Measurements from ENCODE around the gene RAMP1. TPM values are rescaled to one million over a fixed set of nuclear protein-coding genes. Genes with fewer than 3 reads are reported as not detected.

The RAMP1 gene
- total RNA-seq, 6 experiments from 2014 or later = 0.38 to 1.3 (median 0.48) TPM; not detected in 1

DNA sequence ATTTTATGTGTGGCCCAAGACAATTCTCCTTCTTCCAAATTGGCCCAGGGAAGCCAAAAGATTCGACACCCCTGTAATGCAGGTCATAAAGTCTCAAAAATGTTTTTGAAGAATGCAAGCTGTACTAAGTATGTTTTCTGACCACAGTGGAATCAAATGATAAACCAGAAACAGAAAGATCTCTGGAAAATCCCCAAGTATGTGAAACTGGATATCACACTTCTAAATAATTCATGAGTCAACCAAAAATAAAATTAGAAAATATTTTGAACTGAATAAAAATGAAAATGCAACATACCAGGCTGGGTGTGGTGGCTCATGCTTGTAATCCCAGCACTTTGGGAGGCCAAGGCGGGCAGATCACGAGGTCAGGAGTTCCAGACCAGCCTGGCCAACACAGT lies 73.3 kb downstream of the RAMP1 start:
- TF ChIP-seq, protein P1, sequence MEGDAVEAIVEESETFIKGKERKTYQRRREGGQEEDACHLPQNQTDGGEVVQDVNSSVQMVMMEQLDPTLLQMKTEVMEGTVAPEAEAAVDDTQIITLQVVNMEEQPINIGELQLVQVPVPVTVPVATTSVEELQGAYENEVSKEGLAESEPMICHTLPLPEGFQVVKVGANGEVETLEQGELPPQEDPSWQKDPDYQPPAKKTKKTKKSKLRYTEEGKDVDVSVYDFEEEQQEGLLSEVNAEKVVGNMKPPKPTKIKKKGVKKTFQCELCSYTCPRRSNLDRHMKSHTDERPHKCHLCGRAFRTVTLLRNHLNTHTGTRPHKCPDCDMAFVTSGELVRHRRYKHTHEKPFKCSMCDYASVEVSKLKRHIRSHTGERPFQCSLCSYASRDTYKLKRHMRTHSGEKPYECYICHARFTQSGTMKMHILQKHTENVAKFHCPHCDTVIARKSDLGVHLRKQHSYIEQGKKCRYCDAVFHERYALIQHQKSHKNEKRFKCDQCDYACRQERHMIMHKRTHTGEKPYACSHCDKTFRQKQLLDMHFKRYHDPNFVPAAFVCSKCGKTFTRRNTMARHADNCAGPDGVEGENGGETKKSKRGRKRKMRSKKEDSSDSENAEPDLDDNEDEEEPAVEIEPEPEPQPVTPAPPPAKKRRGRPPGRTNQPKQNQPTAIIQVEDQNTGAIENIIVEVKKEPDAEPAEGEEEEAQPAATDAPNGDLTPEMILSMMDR (IDR thresholded peaks at IDR 0.05) = no peak
- peaks cover 9% of the 10 kb centered on the region for H3K9me3 Mint-ChIP-seq
- H3K36me3 Mint-ChIP-seq (ENCODE audit: low read depth) = peaks cover 8% of the 10 kb centered on the region; the same call in 1 of the 2 replicates
- H3K27ac Mint-ChIP-seq = peak overlapping the region; percentile 13; the same call in 1 of the 2 replicates
- peaks cover 16% of the 10 kb centered on the region for H3K27me3 Mint-ChIP-seq (ENCODE audit: insufficient read depth)
- H3K4me1 Mint-ChIP-seq (ENCODE audit: low read depth) = peaks cover 31% of the 10 kb centered on the region
- peak; percentile 82 for DNase-seq
- H3K4me3 Mint-ChIP-seq = no peak overlapping the region

GRCh38 chr2:237934186-237934585 lies 74.8 kb downstream of the RAMP1 start:
- H3K36me3 Mint-ChIP-seq (ENCODE audit: low read depth) = peaks cover 8% of the 10 kb centered on the region; the same call in 1 of the 2 replicates
- no peak overlapping the region for H3K27ac Mint-ChIP-seq
- TF ChIP-seq, protein P1 (IDR thresholded peaks at IDR 0.05) = no peak
- H3K27me3 Mint-ChIP-seq (ENCODE audit: insufficient read depth) = peaks cover 12% of the 10 kb centered on the region
- DNase-seq = no peak
- peaks cover 34% of the 10 kb centered on the region for H3K4me1 Mint-ChIP-seq (ENCODE audit: low read depth)
- peaks cover 9% of the 10 kb centered on the region for H3K9me3 Mint-ChIP-seq
- no peak overlapping the region for H3K4me3 Mint-ChIP-seq

DNA sequence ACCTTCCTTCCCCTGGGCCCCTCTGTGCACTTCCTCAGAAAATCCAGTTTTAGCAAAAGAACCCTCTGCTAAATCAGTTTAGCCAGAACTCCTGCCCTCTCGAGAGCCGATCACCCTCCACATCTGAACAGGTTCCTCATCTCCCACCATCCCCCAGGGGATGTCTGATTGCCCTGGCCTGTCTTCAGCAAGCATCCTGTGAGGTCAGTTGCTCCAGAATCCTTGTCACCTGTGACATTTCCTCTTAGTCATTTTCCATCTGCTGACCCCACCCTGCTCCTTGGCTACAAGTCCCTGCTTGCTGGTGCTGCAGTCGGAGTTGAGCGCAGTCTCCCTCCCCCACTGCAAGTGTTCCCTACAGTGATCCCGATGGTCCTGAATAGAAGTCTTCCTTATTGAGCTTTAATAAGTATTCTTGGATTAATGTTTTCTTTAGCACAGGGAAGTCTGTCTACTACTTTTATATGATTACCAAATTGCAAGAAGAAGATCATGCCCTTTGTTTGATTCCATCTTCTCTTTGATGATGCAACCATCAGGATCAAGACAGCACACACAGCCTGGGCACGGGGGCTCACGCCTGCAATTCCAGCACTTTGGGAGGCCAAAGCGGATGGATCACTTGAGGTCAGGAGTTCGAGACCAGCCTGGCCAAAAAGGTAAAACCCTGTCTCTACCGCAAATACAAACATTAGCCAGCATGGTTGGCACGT lies 76.5 kb downstream of the RAMP1 start:
- no peak for DNase-seq
- no peak overlapping the region for H3K4me3 Mint-ChIP-seq
- H3K27me3 Mint-ChIP-seq (ENCODE audit: insufficient read depth) = peaks cover 9% of the 10 kb centered on the region
- peaks cover 45% of the 10 kb centered on the region for H3K4me1 Mint-ChIP-seq (ENCODE audit: low read depth)
- H3K36me3 Mint-ChIP-seq (ENCODE audit: low read depth) = no peaks in the 10 kb centered on the region
- TF ChIP-seq, protein P1 (IDR thresholded peaks at IDR 0.05) = no peak
- H3K9me3 Mint-ChIP-seq = no peaks in the 10 kb centered on the region
- H3K27ac Mint-ChIP-seq = no peak overlapping the region

DNA sequence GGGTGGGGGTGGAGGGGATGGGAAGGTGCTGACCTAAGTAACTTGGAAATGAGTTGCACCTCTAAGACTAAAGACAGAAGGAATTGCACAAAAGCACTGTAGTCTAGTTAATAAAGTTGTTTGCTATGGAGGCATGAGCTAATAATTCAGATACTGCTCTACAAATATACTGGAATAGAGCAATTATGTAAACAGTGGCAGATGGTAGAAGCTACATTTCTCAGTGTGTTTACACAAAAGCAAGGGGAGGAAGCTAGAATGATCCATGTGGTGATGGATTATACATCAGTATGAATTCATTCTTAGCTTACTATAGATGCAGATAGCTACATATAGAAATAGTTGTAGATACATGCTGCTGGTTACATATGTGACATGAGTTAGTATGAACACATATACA lies 79.8 kb downstream of the RAMP1 start:
- Mint-ChIP-seq H3K4me1 (ENCODE audit: low read depth) (peaks cover 21% of the 10 kb centered on the region), H3K9me3 (peaks cover 5% of the 10 kb centered on the region; the same call in 1 of the 2 replicates), H3K27me3 (ENCODE audit: insufficient read depth) (peaks cover 5% of the 10 kb centered on the region), H3K36me3 (ENCODE audit: low read depth) (peaks cover 2% of the 10 kb centered on the region), H3K27ac (no peak overlapping the region), H3K4me3 (no peak overlapping the region)
- no peak for DNase-seq
- TF ChIP-seq, protein P1 (IDR thresholded peaks at IDR 0.05) = no peak

- H3K27me3 Mint-ChIP-seq (ENCODE audit: insufficient read depth) = peaks cover 7% of the 10 kb centered on the region
- DNase-seq = no peak
- peaks cover 6% of the 10 kb centered on the region for H3K36me3 Mint-ChIP-seq (ENCODE audit: low read depth)
- H3K4me1 Mint-ChIP-seq (ENCODE audit: low read depth) = peaks cover 18% of the 10 kb centered on the region
- H3K27ac Mint-ChIP-seq = no peak overlapping the region
- TF ChIP-seq, protein P1 (IDR thresholded peaks at IDR 0.05) = no peak
- H3K4me3 Mint-ChIP-seq = no peak overlapping the region
- peaks cover 11% of the 10 kb centered on the region for H3K9me3 Mint-ChIP-seq
Observed at GRCh38 chr2:237940828-237941227, 81.4 kb downstream of the RAMP1 start.

Data from HFFc6 (cell line).